Measurements from ENCODE around the gene C2CD3. TPM values are rescaled to one million over a fixed set of nuclear protein-coding genes. Genes with fewer than 3 reads are reported as not detected.

C2CD3 gene
- total RNA-seq, 1 experiment from 2014 or later: 18.7 TPM

GRCh38 chr11:74072286-74072685 lies 98.5 kb downstream of the C2CD3 start (continued):
- TF ChIP-seq E2F5 (CRISPR knock-in tag; IDR thresholded peaks at IDR 0.05): no peak

GRCh38 chr11:74070723-74071492 lies 99.9 kb downstream of the C2CD3 start:
- Mint-ChIP-seq H3K4me1 (no peaks in the 10 kb centered on the region), H3K4me3 (no peak overlapping the region), H3K36me3 (peaks cover 12% of the 10 kb centered on the region), H3K27me3 (ENCODE audit: low read depth) (no peaks in the 10 kb centered on the region), H3K9me3 (no peaks in the 10 kb centered on the region), H3K27ac (no peak overlapping the region)
- DNase-seq (ENCODE audit: low spot score) (no peak), ATAC-seq (no peak)
- TF ChIP-seq FOXP4 (CRISPR knock-in tag; IDR thresholded peaks at IDR 0.05): no peak
- no peak for TF ChIP-seq AFF4 (CRISPR knock-in tag; IDR thresholded peaks at IDR 0.05; ENCODE audit: borderline replicate concordance)
- no peak for TF ChIP-seq FOXK1 (CRISPR knock-in tag; IDR thresholded peaks at IDR 0.05)
- TF ChIP-seq ZNF138 (CRISPR knock-in tag; conservative IDR thresholded peaks at IDR 0.05): no peak
- no peak for TF ChIP-seq NFATC4 (CRISPR knock-in tag; IDR thresholded peaks at IDR 0.05)
- no peak for TF ChIP-seq MAX (CRISPR knock-in tag; IDR thresholded peaks at IDR 0.05)
- TF ChIP-seq USF2 (CRISPR knock-in tag; IDR thresholded peaks at IDR 0.05): no peak
- CTCF ChIA-PET: no interaction called here
- POLR2A ChIA-PET: no interaction called here

- POLR2A ChIA-PET: no interaction called here
- H3K27ac Mint-ChIP-seq: no peak overlapping the region
- no peak for TF ChIP-seq ATF2 (CRISPR knock-in tag; IDR thresholded peaks at IDR 0.05; ENCODE audit: borderline replicate concordance, low read depth)
- no peak for TF ChIP-seq ZNF416 (CRISPR knock-in tag; IDR thresholded peaks at IDR 0.05)
- TF ChIP-seq IRF1 (CRISPR knock-in tag; IDR thresholded peaks at IDR 0.05): no peak
- TF ChIP-seq MAX (CRISPR knock-in tag; IDR thresholded peaks at IDR 0.05): no peak
- no peak for TF ChIP-seq ZNF512 (CRISPR knock-in tag; IDR thresholded peaks at IDR 0.05; ENCODE audit: borderline replicate concordance)
- TF ChIP-seq ZNF232 (CRISPR knock-in tag; IDR thresholded peaks at IDR 0.05): no peak
Measured at GRCh38 chr11:74069146-74070046, 101.4 kb downstream of the C2CD3 start.

More at GRCh38 chr11:74069146-74070046, 101.4 kb downstream of the C2CD3 start:
- CTCF ChIA-PET: no interaction called here
- DNase-seq (ENCODE audit: low spot score) (no peak), ATAC-seq (no peak)
- H3K27me3 Mint-ChIP-seq (ENCODE audit: low read depth): no peaks in the 10 kb centered on the region
- H3K4me3 Mint-ChIP-seq: no peak overlapping the region
- no peaks in the 10 kb centered on the region for H3K4me1 Mint-ChIP-seq
- H3K9me3 Mint-ChIP-seq: no peaks in the 10 kb centered on the region
- H3K36me3 Mint-ChIP-seq: peaks cover 11% of the 10 kb centered on the region

Measured in WTC11 (cell line).